HEK293 (cell line): ENCODE results near the gene XPNPEP1.

Experiments used
- CTCF ChIA-PET: fragments of 350-600 bp; formaldehyde crosslinking; extraction: SDS; loops from one replicate; lab custom pipeline; 2021; ENCODE audit warnings: antibody characterized with exemption; lab: Yijun Ruan, JAX
- POLR2A ChIA-PET: fragments of 300-600 bp; formaldehyde crosslinking; extraction: SDS; loops from one replicate; lab custom pipeline; 2020; ENCODE audit warnings: antibody characterized with exemption, inconsistent platforms; lab: Yijun Ruan, JAX
- H3K27ac ChIP-seq: fragments of 200-500 bp; sonication (Bioruptor generic); 2 replicates; pipeline ENCODE4 v1.5.1; 2014; ENCODE audit warnings: low read depth, low read length, control low read depth, inconsistent platforms; ENCODE audit errors: extremely low read depth
- H3K36me3 ChIP-seq, 2 experiments: fragments of 200-500 bp in 1 of 2; sonication (Bioruptor generic) in 1 of 2; 1 replicate in 1 of 2; 2 replicates in 1 of 2; pipeline ENCODE4 v1.5.1; 2014 to 2017; ENCODE audit warnings: inconsistent platforms in 2 of 2, low read length in 2 of 2; ENCODE audit not compliant: control insufficient read depth in 2 of 2, insufficient read depth in 1 of 2
- H3K4me1 ChIP-seq: fragments of 200-500 bp; sonication (Bioruptor generic); 2 replicates; pipeline ENCODE4 v1.5.1; 2014; ENCODE audit warnings: mild to moderate bottlenecking, low read length, inconsistent platforms; ENCODE audit not compliant: control insufficient read depth, insufficient read depth
- H3K4me3 ChIP-seq: 2 replicates; pipeline ENCODE4 v1.5.1; 2011; ENCODE audit warnings: low read depth, mild to moderate bottlenecking, control low read depth, low read length, moderate library complexity
- H3K9me3 ChIP-seq: fragments of 200-500 bp; sonication (Bioruptor generic); 2 replicates; pipeline ENCODE4 v1.5.1; 2014; ENCODE audit warnings: low read depth, low read length, inconsistent platforms; ENCODE audit not compliant: control insufficient read depth, insufficient read depth
- AEBP2 ChIP-seq: fragments of 450-650 bp; formaldehyde crosslinking; IDR thresholded peaks from 2 replicates; pipeline ENCODE4 v1.5.1; 2016; ENCODE audit warnings: missing biosample characterization, missing genetic modification characterization, borderline replicate concordance
- FEZF1 ChIP-seq: fragments of 450-650 bp; formaldehyde crosslinking; IDR thresholded peaks from 2 replicates; pipeline ENCODE4 v1.5.1; 2016; ENCODE audit warnings: missing biosample characterization, missing genetic modification characterization
- IKZF3 ChIP-seq: fragments of 450-650 bp; IDR thresholded peaks from 2 replicates; pipeline ENCODE4 v1.5.0; 2018; ENCODE audit warnings: missing biosample characterization, mild to moderate bottlenecking, missing genetic modification characterization, moderate library complexity
- PBX3 ChIP-seq: sonication (generic); formaldehyde crosslinking; IDR thresholded peaks from 2 replicates; pipeline ENCODE4 v1.8.1; 2022; ENCODE audit warnings: mild to moderate bottlenecking, moderate library complexity, missing genetic modification reagents
- WT1 ChIP-seq: fragments of 450-650 bp; formaldehyde crosslinking; IDR thresholded peaks from 2 replicates; pipeline ENCODE4 v1.5.1; 2016; ENCODE audit warnings: missing biosample characterization, missing genetic modification characterization
- ZNF2 ChIP-seq: fragments of 450-650 bp; formaldehyde crosslinking; IDR thresholded peaks from 2 replicates; pipeline ENCODE4 v1.5.1; 2016; ENCODE audit warnings: missing biosample characterization, missing genetic modification characterization
- ZNF266 ChIP-seq: fragments of 450-650 bp; formaldehyde crosslinking; IDR thresholded peaks from 2 replicates; pipeline ENCODE4 v1.5.1; 2016; ENCODE audit warnings: missing biosample characterization, missing genetic modification characterization, low read depth
- ZNF280D ChIP-seq: fragments of 450-650 bp; formaldehyde crosslinking; IDR thresholded peaks from 2 replicates; pipeline ENCODE4 v1.5.1; 2016; ENCODE audit warnings: missing biosample characterization, missing genetic modification characterization
- ZNF324 ChIP-seq: fragments of 450-650 bp; formaldehyde crosslinking; IDR thresholded peaks from 2 replicates; pipeline ENCODE4 v1.5.1; 2016; ENCODE audit warnings: missing biosample characterization, missing genetic modification characterization
- ZNF335 ChIP-seq: fragments of 450-650 bp; formaldehyde crosslinking; conservative IDR thresholded peaks from 2 replicates; pipeline ENCODE4 v1.5.1; 2016; ENCODE audit warnings: missing biosample characterization, missing genetic modification characterization
- ZNF350 ChIP-seq: fragments of 450-650 bp; formaldehyde crosslinking; IDR thresholded peaks from 2 replicates; pipeline ENCODE4 v1.5.0; 2017; ENCODE audit warnings: missing biosample characterization, mild to moderate bottlenecking, missing genetic modification characterization
- ZNF354C ChIP-seq: fragments of 450-650 bp; formaldehyde crosslinking; IDR thresholded peaks from 2 replicates; pipeline ENCODE4 v1.5.1; 2016; ENCODE audit warnings: missing biosample characterization, missing genetic modification characterization, low read depth, borderline replicate concordance
- ZNF394 ChIP-seq: fragments of 450-650 bp; formaldehyde crosslinking; IDR thresholded peaks from 2 replicates; pipeline ENCODE4 v1.5.1; 2016; ENCODE audit warnings: missing biosample characterization, missing genetic modification characterization, mild to moderate bottlenecking, moderate library complexity, borderline replicate concordance
- ZNF529 ChIP-seq: fragments of 450-650 bp; formaldehyde crosslinking; IDR thresholded peaks from 2 replicates; pipeline ENCODE4 v1.5.1; 2017; ENCODE audit warnings: missing genetic modification characterization, missing biosample characterization; ENCODE audit not compliant: insufficient replicate concordance
- ZNF530 ChIP-seq: fragments of 450-650 bp; formaldehyde crosslinking; IDR thresholded peaks from 2 replicates; pipeline ENCODE4 v1.5.1; 2016; ENCODE audit warnings: low read depth, missing biosample characterization, missing genetic modification characterization
- ZNF548 ChIP-seq: fragments of 450-650 bp; formaldehyde crosslinking; IDR thresholded peaks from 2 replicates; pipeline ENCODE4 v1.5.1; 2016; ENCODE audit warnings: missing biosample characterization, missing genetic modification characterization
- ZNF555 ChIP-seq: fragments of 450-650 bp; formaldehyde crosslinking; conservative IDR thresholded peaks from 2 replicates; pipeline ENCODE4 v1.5.1; 2017; ENCODE audit warnings: missing biosample characterization, mild to moderate bottlenecking, missing genetic modification characterization, inconsistent platforms
- ZNF585B ChIP-seq: fragments of 450-650 bp; formaldehyde crosslinking; IDR thresholded peaks from 2 replicates; pipeline ENCODE4 v1.5.1; 2016; ENCODE audit warnings: missing biosample characterization, missing genetic modification characterization
- ZNF704 ChIP-seq: fragments of 450-650 bp; formaldehyde crosslinking; IDR thresholded peaks from 2 replicates; pipeline ENCODE4 v1.5.1; 2016; ENCODE audit warnings: missing biosample characterization, missing genetic modification characterization
- ZNF777 ChIP-seq: fragments of 450-650 bp; formaldehyde crosslinking; IDR thresholded peaks from 2 replicates; pipeline ENCODE4 v1.5.1; 2017; ENCODE audit warnings: missing biosample characterization, missing genetic modification characterization, borderline replicate concordance
- ZNF791 ChIP-seq: fragments of 450-650 bp; formaldehyde crosslinking; IDR thresholded peaks from 2 replicates; pipeline ENCODE4 v1.5.1; 2016; ENCODE audit warnings: missing biosample characterization, missing genetic modification characterization

Gene XPNPEP1

GRCh38 chr10:109939315-109939961 lies 16.1 kb upstream of the XPNPEP1 start:
- CTCF ChIA-PET: interaction anchor here (0.6 to 1.4 kb wide), 7 partner anchors 10 to 377 kb away, joined by 3 to 6 read pairs (median 3); no protein-coding TSS in a partner anchor

GRCh38 chr10:109937460-109938065 lies 14.3 kb upstream of the XPNPEP1 start:
- POLR2A ChIA-PET: no interaction called here

More at GRCh38 chr10:109939315-109939961, 16.1 kb upstream of the XPNPEP1 start:
- H3K4me3 ChIP-seq: no peak overlapping the region
- H3K27ac ChIP-seq: no peak overlapping the region
- TF ChIP-seq ZNF585B (tag by site-specific recombination) (no peak), AEBP2 (tag by site-specific recombination) (no peak), ZNF791 (no peak), WT1 (tag by site-specific recombination) (no peak), ZNF529 (tag by site-specific recombination) (no peak), FEZF1 (tag by site-specific recombination) (no peak), ZNF354C (tag by site-specific recombination) (no peak), ZNF2 (tag by site-specific recombination) (no peak), ZNF704 (tag by site-specific recombination) (no peak), ZNF335 (tag by site-specific recombination) (no peak), ZNF350 (tag by site-specific recombination) (no peak), ZNF324 (tag by site-specific recombination) (no peak), ZNF266 (tag by site-specific recombination) (no peak), ZNF548 (tag by site-specific recombination) (no peak), ZNF777 (tag by site-specific recombination) (no peak), ZNF555 (no peak), IKZF3 (tag by site-specific recombination) (no peak), PBX3 (CRISPR knock-in tag) (no peak)
- POLR2A ChIA-PET: no interaction called here
- no peaks in the 10 kb centered on the region for H3K9me3 ChIP-seq
- H3K36me3 ChIP-seq: no peaks in the 10 kb centered on the region
- peaks cover 5% of the 10 kb centered on the region; the same call in 1 of the 2 replicates for H3K4me1 ChIP-seq

More at GRCh38 chr10:109937460-109938065, 14.3 kb upstream of the XPNPEP1 start:
- Histone ChIP-seq H3K4me1 (peaks cover 5% of the 10 kb centered on the region; the same call in 1 of the 2 replicates), H3K36me3 (no peaks in the 10 kb centered on the region), H3K27ac (no peak overlapping the region), H3K4me3 (no peak overlapping the region), H3K9me3 (no peaks in the 10 kb centered on the region)
- CTCF ChIA-PET: no interaction called here
- no peak for TF ChIP-seq ZNF280D (tag by site-specific recombination)
- no peak for TF ChIP-seq ZNF530
- TF ChIP-seq ZNF394: no peak
- TF ChIP-seq, all 188 proteins: peak for 0
